Activated CD4-positive, alpha-beta T cell treated with anti-CD3 and anti-CD28 coated beads, Interleukin-2, amount 50 U/mL, for 4 hours (primary cell): ENCODE data around the gene MUC2.

ENCODE experiments used
- DNase-seq, 2 experiments: peaks; one replicate each; pipeline ENCODE4 v3.0.0-alpha.2; 2020

Gene MUC2

GRCh38 chr11:1052133-1053011 is 22.3 kb upstream of the MUC2 start:
- no peak for DNase-seq

- DNase-seq, result no peak
These were observed 21.4 kb upstream of the MUC2 start for GRCh38 chr11:1053121-1053901.

- no peak for DNase-seq
These were observed 20.2 kb upstream of the MUC2 start for GRCh38 chr11:1054143-1055108.

GRCh38 chr11:1055109-1055703 is 19.5 kb upstream of the MUC2 start:
- no peak for DNase-seq

GRCh38 chr11:1055990-1056771 is 18.5 kb upstream of the MUC2 start:
- no peak for DNase-seq

GRCh38 chr11:1057806-1058205 is 16.9 kb upstream of the MUC2 start:
- DNase-seq, result no peak

GRCh38 chr11:1059759-1060158 is 14.9 kb upstream of the MUC2 start:
- DNase-seq, result no peak

GRCh38 chr11:1060410-1060809 is 14.3 kb upstream of the MUC2 start:
- no peak for DNase-seq

- no peak for DNase-seq
These were observed 13.6 kb upstream of the MUC2 start for GRCh38 chr11:1060852-1061616.

- DNase-seq, result no peak
These were observed 12.4 kb upstream of the MUC2 start for GRCh38 chr11:1062075-1062820.

GRCh38 chr11:1064167-1064566 is 10.5 kb upstream of the MUC2 start:
- DNase-seq, result no peak

GRCh38 chr11:1067812-1068496 is 6.7 kb upstream of the MUC2 start:
- DNase-seq, result no peak

GRCh38 chr11:1069740-1070139 is 4.9 kb upstream of the MUC2 start:
- DNase-seq, result no peak

GRCh38 chr11:1070594-1071462 is 3.8 kb upstream of the MUC2 start:
- DNase-seq, result no peak

- DNase-seq, result no peak
These were observed 3.0 kb upstream of the MUC2 start for GRCh38 chr11:1071571-1072115.

- DNase-seq, result no peak
These were observed 2.4 kb upstream of the MUC2 start for GRCh38 chr11:1072116-1072820.

GRCh38 chr11:1072821-1073231 is 1.8 kb upstream of the MUC2 start:
- DNase-seq, result no peak
